GM12801 (cell line): ENCODE data around the gene SLC35A5.

Source experiments
- TF ChIP-seq, protein P1 (sequence below): IDR thresholded peaks from one replicate; pipeline ENCODE4 v1.5.1; 2011; ENCODE audit warnings: control low read depth; ENCODE audit not compliant: insufficient read length; ENCODE audit errors: extremely low read depth

SLC35A5 gene

DNA sequence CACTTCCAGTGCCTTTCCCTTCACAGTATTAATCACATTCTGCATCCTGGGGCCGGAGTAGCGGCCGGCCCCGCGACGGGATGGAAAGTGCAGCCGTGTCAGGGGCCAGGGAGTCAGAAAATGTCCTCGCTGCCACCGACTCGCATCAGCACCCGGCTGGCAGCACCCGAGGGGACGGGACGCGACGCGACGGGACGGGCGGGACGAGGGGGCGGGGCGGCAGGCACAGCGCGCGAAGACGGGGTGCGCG, 436 bp upstream of the SLC35A5 start:
- TF ChIP-seq, protein P1, sequence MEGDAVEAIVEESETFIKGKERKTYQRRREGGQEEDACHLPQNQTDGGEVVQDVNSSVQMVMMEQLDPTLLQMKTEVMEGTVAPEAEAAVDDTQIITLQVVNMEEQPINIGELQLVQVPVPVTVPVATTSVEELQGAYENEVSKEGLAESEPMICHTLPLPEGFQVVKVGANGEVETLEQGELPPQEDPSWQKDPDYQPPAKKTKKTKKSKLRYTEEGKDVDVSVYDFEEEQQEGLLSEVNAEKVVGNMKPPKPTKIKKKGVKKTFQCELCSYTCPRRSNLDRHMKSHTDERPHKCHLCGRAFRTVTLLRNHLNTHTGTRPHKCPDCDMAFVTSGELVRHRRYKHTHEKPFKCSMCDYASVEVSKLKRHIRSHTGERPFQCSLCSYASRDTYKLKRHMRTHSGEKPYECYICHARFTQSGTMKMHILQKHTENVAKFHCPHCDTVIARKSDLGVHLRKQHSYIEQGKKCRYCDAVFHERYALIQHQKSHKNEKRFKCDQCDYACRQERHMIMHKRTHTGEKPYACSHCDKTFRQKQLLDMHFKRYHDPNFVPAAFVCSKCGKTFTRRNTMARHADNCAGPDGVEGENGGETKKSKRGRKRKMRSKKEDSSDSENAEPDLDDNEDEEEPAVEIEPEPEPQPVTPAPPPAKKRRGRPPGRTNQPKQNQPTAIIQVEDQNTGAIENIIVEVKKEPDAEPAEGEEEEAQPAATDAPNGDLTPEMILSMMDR = no peak

GRCh38 chr3:112564940-112565305, 3.1 kb downstream of the SLC35A5 start:
- TF ChIP-seq, protein P1 = no peak

GRCh38 chr3:112568642-112569041, 6.8 kb downstream of the SLC35A5 start:
- TF ChIP-seq, protein P1 = no peak

DNA sequence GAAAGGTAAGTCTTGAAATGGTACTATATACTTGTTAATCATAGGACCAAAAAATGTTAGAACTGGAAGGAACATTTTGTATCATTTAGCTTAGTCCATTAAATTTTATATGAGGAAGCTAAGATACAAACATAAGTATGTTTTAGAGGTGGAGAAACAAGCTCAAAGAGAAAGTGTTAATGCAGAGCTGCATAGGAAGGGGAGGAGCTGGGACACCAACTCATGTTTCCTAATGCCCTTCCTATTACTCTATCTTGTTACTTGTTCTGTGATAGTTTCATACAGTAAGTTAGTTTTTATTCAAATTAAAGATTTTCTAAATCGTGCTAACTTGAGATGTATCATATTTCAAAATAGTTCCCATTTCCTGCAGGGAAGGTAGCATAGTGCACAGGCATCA, 7.4 kb downstream of the SLC35A5 start:
- TF ChIP-seq, protein P1 = no peak

DNA sequence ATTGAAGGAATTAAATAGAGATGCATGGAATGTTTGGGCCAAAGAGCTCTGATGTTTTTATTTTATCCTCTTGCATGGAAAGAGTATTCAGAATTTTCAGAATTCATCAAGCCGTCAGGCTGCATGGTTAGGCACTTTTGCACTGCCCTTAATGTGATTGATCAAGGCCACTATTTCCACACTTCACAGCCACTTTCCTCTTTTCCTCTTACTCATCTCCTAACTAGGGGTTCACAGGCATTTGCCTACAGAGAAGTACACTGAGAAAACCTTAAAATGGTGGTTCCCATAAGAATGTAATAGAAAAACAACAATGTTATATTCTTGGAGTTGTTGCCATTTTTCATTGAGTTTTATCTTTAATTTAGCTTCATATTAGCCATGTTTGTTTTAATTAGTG, 10.9 kb downstream of the SLC35A5 start:
- TF ChIP-seq, protein P1 = no peak

DNA sequence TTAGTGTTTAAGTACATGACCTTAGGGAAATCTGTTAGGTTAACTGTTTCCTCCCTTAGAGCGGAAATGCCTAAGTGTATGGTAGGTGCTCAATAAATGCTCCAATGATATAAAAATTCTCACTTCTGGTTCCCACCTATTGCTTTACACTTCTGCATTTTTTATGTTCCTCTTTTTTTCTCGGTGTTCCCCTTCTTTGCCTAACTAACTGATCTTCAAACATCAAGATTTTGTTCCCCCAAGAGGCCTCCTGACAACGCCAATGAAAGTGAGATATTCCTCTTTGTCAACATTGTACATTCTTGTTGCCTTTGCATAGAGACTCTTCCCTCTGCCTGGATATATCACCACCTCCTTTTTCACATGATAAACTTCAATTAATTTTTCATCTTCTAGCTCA, 17.4 kb downstream of the SLC35A5 start:
- TF ChIP-seq, protein P1 = no peak

GRCh38 chr3:112579697-112580096, 17.9 kb downstream of the SLC35A5 start:
- TF ChIP-seq, protein P1 = no peak

- TF ChIP-seq, protein P1 = no peak
Observed at GRCh38 chr3:112582244-112582874, 20.5 kb downstream of the SLC35A5 start.
